Endodermal cell (in vitro differentiated cells): ENCODE data around the gene JPH2. TPM values are rescaled to one million over a fixed set of nuclear protein-coding genes. Genes with fewer than 3 reads are reported as not detected.
A peak's percentile ranks its signal among the peaks of the same experiment; 100 is the strongest.

ENCODE experiments used
- DNase-seq: peaks from one replicate; pipeline ENCODE4 v3.0.0-alpha.2; 2017
- H3K27ac ChIP-seq: 2 replicates; pipeline ENCODE4 v1.5.1; 2013; ENCODE audit warnings: mild to moderate bottlenecking, low read depth, low read length, moderate library complexity
- H3K27me3 ChIP-seq: 2 replicates; pipeline ENCODE4 v1.6.1; 2013; ENCODE audit warnings: mild to moderate bottlenecking, low read length, moderate library complexity; ENCODE audit not compliant: insufficient read depth, control insufficient read depth, poor library complexity, severe bottlenecking
- H3K36me3 ChIP-seq: 2 replicates; pipeline ENCODE4 v1.7.0; 2013; ENCODE audit warnings: mild to moderate bottlenecking, low read length, moderate library complexity; ENCODE audit not compliant: control insufficient read depth, insufficient read depth
- H3K4me1 ChIP-seq: one replicate; pipeline ENCODE4 v1.7.0; 2013; ENCODE audit warnings: low read length; ENCODE audit not compliant: control insufficient read depth, insufficient read depth
- H3K4me3 ChIP-seq: 2 replicates; pipeline ENCODE4 v1.5.1; 2013; ENCODE audit warnings: mild to moderate bottlenecking, low read length, moderate library complexity
- H3K9ac ChIP-seq: 2 replicates; pipeline ENCODE4 v1.6.1; 2013; ENCODE audit warnings: mild to moderate bottlenecking, low read length, moderate library complexity; ENCODE audit not compliant: poor library complexity, severe bottlenecking; ENCODE audit errors: extremely low read depth
- H3K9me3 ChIP-seq: 2 replicates; pipeline ENCODE4 v1.6.1; 2013; ENCODE audit warnings: mild to moderate bottlenecking, low read length, moderate library complexity; ENCODE audit not compliant: control insufficient read depth
- H3K27ac Mint-ChIP-seq: 2 replicates; pipeline ENCODE4 v1.8.0; 2020; ENCODE audit warnings: mixed read lengths
- H3K27me3 Mint-ChIP-seq: 2 replicates; pipeline ENCODE4 v1.8.0; 2021; ENCODE audit warnings: mild to moderate bottlenecking, mixed read lengths; ENCODE audit not compliant: insufficient read depth
- H3K36me3 Mint-ChIP-seq: 2 replicates; pipeline ENCODE4 v1.8.0; 2020; ENCODE audit warnings: low read depth, mixed read lengths
- H3K4me1 Mint-ChIP-seq: 2 replicates; pipeline ENCODE4 v1.8.0; 2020; ENCODE audit warnings: mixed read lengths
- H3K4me3 Mint-ChIP-seq: 2 replicates; pipeline ENCODE4 v1.8.0; 2020; ENCODE audit warnings: mild to moderate bottlenecking, moderate library complexity, mixed read lengths
- H3K9me3 Mint-ChIP-seq: 2 replicates; pipeline ENCODE4 v1.8.0; 2020; ENCODE audit warnings: mild to moderate bottlenecking, mixed read lengths
- CTCF ChIP-seq: fragments of 200-600 bp; sonication (generic); conservative IDR thresholded peaks from 2 replicates; pipeline ENCODE4 v1.5.0; 2021; ENCODE audit warnings: antibody characterized with exemption, mild to moderate bottlenecking
- WGBS, 2 experiments: methylation state at CpG; one replicate each; pipeline versions ENCODE4 v1.1.5 to v1.1.7; 2013; ENCODE audit warnings: missing lambda C conversion rate in 2 of 2, mixed read lengths in 1 of 2; ENCODE audit not compliant: insufficient coverage in 1 of 2, insufficient read length in 1 of 2; 5-methylcytosine and 5-hydroxymethylcytosine counted together
- total RNA-seq, 2 donors: library from RNA; stranded (reverse); fragmentation: NEBNext Ultra II Directional in 1 of 2; extraction: Animal tissue kit (Norgen Biotek cat#: 25700) in 1 of 2; gene quantifications; 2 replicates in 1 of 2; 3 replicates in 1 of 2; pipeline ENCODE4 v1.2.1, GENCODE V29; 2021

JPH2 gene
- total RNA-seq, 2 donors from 2014 or later = 0.86 to 1.0 TPM

- H3K36me3 Mint-ChIP-seq = no peaks in the 10 kb centered on the region
- no peaks in the 10 kb centered on the region for H3K9me3 Mint-ChIP-seq
- no peak overlapping the region for H3K9ac ChIP-seq
- peak; percentile 29 for DNase-seq
- no peak overlapping the region for H3K4me3 Mint-ChIP-seq
- no peaks in the 10 kb centered on the region for H3K27me3 ChIP-seq
- TF ChIP-seq CTCF = no peak
- peaks cover 6% of the 10 kb centered on the region for H3K4me1 Mint-ChIP-seq
- 94 to 97% methylated on average over 11 to 20 of the region's 20 CpGs for WGBS, 2 experiments
- no peak overlapping the region for H3K4me3 ChIP-seq
- H3K27ac Mint-ChIP-seq = no peak overlapping the region
- no peaks in the 10 kb centered on the region for H3K9me3 ChIP-seq
- H3K27me3 Mint-ChIP-seq = no peaks in the 10 kb centered on the region
- no peaks in the 10 kb centered on the region for H3K4me1 ChIP-seq
- H3K27ac ChIP-seq = no peak overlapping the region
- no peaks in the 10 kb centered on the region for H3K36me3 ChIP-seq
These were observed 121.3 kb downstream of the JPH2 start for GRCh38 chr20:44065401-44066340.

GRCh38 chr20:44064501-44065400, 122.2 kb downstream of the JPH2 start:
- no peaks in the 10 kb centered on the region for H3K27me3 Mint-ChIP-seq
- no peak for TF ChIP-seq CTCF
- no peak overlapping the region for H3K4me3 Mint-ChIP-seq
- H3K4me1 Mint-ChIP-seq = peaks cover 6% of the 10 kb centered on the region
- Histone ChIP-seq H3K4me3 (no peak overlapping the region), H3K27ac (no peak overlapping the region), H3K27me3 (no peaks in the 10 kb centered on the region), H3K36me3 (no peaks in the 10 kb centered on the region), H3K9me3 (no peaks in the 10 kb centered on the region), H3K9ac (no peak overlapping the region), H3K4me1 (no peaks in the 10 kb centered on the region)
- no peaks in the 10 kb centered on the region for H3K9me3 Mint-ChIP-seq
- peak; percentile 28 for DNase-seq
- 93 to 95% methylated on average over 13 to 17 of the region's 17 CpGs for WGBS, 2 experiments
- no peaks in the 10 kb centered on the region for H3K36me3 Mint-ChIP-seq
- no peak overlapping the region for H3K27ac Mint-ChIP-seq

Other genes starting within 250 kb of the JPH2 start
- 10 to 100 TPM; 34.2 to 38.7 TPM for gene OSER1, start 23.6 kb upstream of the JPH2 start, total RNA-seq
- 1 to 10 TPM in 1 of 2 donors, not detected in 1; 1.9 TPM for gene GDAP1L1, start 60.1 kb upstream of the JPH2 start, total RNA-seq
- gene FITM2, start 124.0 kb upstream of the JPH2 start, total RNA-seq = 1 to 10 TPM; 2.4 to 2.9 TPM
- gene R3HDML, start 149.9 kb upstream of the JPH2 start, total RNA-seq = not detected
- 10 to 100 TPM; 56.3 to 58.0 TPM for gene HNF4A, start 168.5 kb upstream of the JPH2 start, total RNA-seq